ENCODE measurements around the gene GNE. TPM values are rescaled to one million over a fixed set of nuclear protein-coding genes. Genes with fewer than 3 reads are reported as not detected.

Gene GNE
- total and polyA plus RNA-seq, 2 of the 8 experiments (the other 6 are each of a cell fraction or from before 2014, with no cell fraction given): 5.1 to 11.1 TPM

DNA sequence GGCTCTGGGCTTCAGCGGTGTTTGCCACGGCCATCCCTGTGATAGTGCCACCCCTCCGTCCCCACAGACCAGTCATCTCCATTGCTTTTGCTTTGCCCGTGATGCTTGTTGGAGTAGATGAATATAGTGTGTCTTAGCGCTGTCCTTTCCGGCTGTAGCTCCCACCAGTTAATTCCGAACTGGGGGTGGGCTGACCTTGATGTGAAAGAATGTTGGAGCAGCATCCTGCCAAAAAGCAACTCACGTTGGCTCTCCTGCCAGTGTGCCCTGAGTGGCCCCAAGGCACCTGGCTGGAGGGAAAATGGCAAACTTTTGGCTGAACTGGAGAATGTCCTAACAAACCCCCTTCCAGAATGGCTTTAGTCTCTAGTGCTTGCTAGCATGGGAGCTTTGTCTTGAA lies 47.5 kb downstream of the GNE start (continued):
- TF ChIP-seq CTCF (IDR thresholded peaks at IDR 0.05; ENCODE audit: control extremely low read depth in 1 of 3, insufficient read depth in 1 of 3, low read depth in 1 of 3, low read length in 3 of 3) (no peak), NRF1 (IDR thresholded peaks at IDR 0.05; ENCODE audit: low read depth, low read length) (no peak), EP300 (IDR thresholded peaks at IDR 0.05; ENCODE audit: borderline replicate concordance in 1 of 2, low read depth in 2 of 2, low read length in 2 of 2) (no peak), HDAC2 (IDR thresholded peaks at IDR 0.05; ENCODE audit: borderline replicate concordance in 1 of 2, low read depth in 2 of 2, low read length in 2 of 2) (no peak)

Data from H1 (cell line).